Subcutaneous abdominal adipose tissue (tissue), 5 donors: ENCODE data around the gene TBC1D5.
"Not testable (repeated sequence)": the region's sequence is repeated elsewhere in the genome, so short reads cannot be mapped to it uniquely, and the experiment has no call there.

ENCODE experiments used
- H3K27ac ChIP-seq: one replicate; pipeline ENCODE4 v1.7.0; 2013; ENCODE audit warnings: low read depth, mild to moderate bottlenecking, inconsistent platforms, low read length, moderate library complexity
- H3K27me3 ChIP-seq, 5 donors: one replicate each; pipeline ENCODE4 v1.7.0; 2013; ENCODE audit warnings: low read length in 5 of 5, inconsistent platforms in 1 of 5; ENCODE audit not compliant: control insufficient read depth in 5 of 5, insufficient read depth in 4 of 5
- H3K36me3 ChIP-seq, 5 donors: one replicate each; pipeline ENCODE4 v1.7.0; 2013; ENCODE audit warnings: low read length in 5 of 5; ENCODE audit not compliant: control insufficient read depth in 5 of 5, insufficient read depth in 5 of 5
- H3K4me1 ChIP-seq, 5 donors: one replicate each; pipeline ENCODE4 v1.7.0; 2013; ENCODE audit warnings: low read length in 5 of 5, mild to moderate bottlenecking in 3 of 5, moderate library complexity in 1 of 5; ENCODE audit not compliant: control insufficient read depth in 5 of 5, insufficient read depth in 5 of 5
- H3K4me3 ChIP-seq, 5 donors: one replicate each; pipeline ENCODE4 v1.7.0; 2013; ENCODE audit warnings: low read length in 5 of 5, low read depth in 1 of 5
- H3K9ac ChIP-seq, 5 donors: one replicate each; pipeline ENCODE4 v1.7.0; 2013; ENCODE audit warnings: low read length in 5 of 5, mild to moderate bottlenecking in 4 of 5, moderate library complexity in 3 of 5
- H3K9me3 ChIP-seq, 5 donors: one replicate each; pipeline ENCODE4 v1.7.0; 2013; ENCODE audit warnings: low read length in 5 of 5; ENCODE audit not compliant: control insufficient read depth in 5 of 5
- donor health status: healthy.
- donor health status: healthy.
- donor health status: healthy.
- donor health status: healthy.
- donor health status: healthy.

Gene TBC1D5

GRCh38 chr3:17396036-17396435, 346.4 kb downstream of the TBC1D5 start:
- Histone ChIP-seq H3K4me3 (no peak overlapping the region), H3K27me3 (no peaks in the 10 kb centered on the region), H3K36me3 (peaks cover 5 to 15% (median 7%) of the 10 kb centered on the region in 5 donors), H3K4me1 (no peaks in the 10 kb centered on the region), H3K9ac (no peak overlapping the region), H3K9me3 (no peaks in the 10 kb centered on the region), H3K27ac (no peak overlapping the region)

GRCh38 chr3:17394541-17395155, 347.8 kb downstream of the TBC1D5 start:
- no peak overlapping the region for H3K9ac ChIP-seq
- H3K4me1 ChIP-seq = no peaks in the 10 kb centered on the region
- peaks cover 0 to 18% (median 3%) of the 10 kb centered on the region in 5 donors for H3K36me3 ChIP-seq
- no peak overlapping the region for H3K27ac ChIP-seq
- H3K9me3 ChIP-seq = no peaks in the 10 kb centered on the region
- H3K4me3 ChIP-seq = no peak overlapping the region
- H3K27me3 ChIP-seq = no peaks in the 10 kb centered on the region

GRCh38 chr3:17392516-17392915, 349.9 kb downstream of the TBC1D5 start:
- not testable (repeated sequence) for H3K9me3 ChIP-seq, H3K27ac ChIP-seq, H3K9ac ChIP-seq, H3K27me3 ChIP-seq, H3K4me3 ChIP-seq, H3K4me1 ChIP-seq
- H3K36me3 ChIP-seq = peaks cover 2 to 18% (median 8%) of the 10 kb centered on the region in 5 donors

- Histone ChIP-seq H3K36me3 (peaks cover 2 to 23% (median 8%) of the 10 kb centered on the region in 5 donors), H3K27me3 (no peaks in the 10 kb centered on the region), H3K9me3 (no peaks in the 10 kb centered on the region), H3K27ac (no peak overlapping the region), H3K4me3 (no peak overlapping the region), H3K4me1 (no peaks in the 10 kb centered on the region), H3K9ac (no peak overlapping the region)
These were observed 351.6 kb downstream of the TBC1D5 start for GRCh38 chr3:17390785-17391184.

DNA sequence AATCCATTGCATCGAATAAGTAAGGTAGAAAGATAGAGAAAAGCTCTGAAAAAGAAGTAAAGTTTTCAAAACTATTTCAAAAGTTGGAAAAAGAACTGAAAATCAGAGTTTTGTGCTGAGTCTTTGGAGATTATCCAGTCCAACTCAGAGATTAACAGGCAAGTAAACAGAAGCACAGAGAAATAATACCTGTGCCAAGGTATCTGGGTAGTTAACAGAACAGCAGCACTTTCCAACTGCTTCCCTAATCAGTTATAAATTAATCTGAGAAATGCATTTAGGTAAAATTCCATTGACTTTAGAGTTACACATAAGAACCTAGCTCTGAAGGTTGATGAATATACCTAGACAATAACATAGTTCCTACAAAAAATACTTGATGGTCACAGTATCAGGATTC, 355.3 kb downstream of the TBC1D5 start:
- no peak overlapping the region for H3K9ac ChIP-seq
- H3K27me3 ChIP-seq = no peaks in the 10 kb centered on the region
- peaks cover 0 to 10% (median 0%) of the 10 kb centered on the region in 5 donors for H3K4me1 ChIP-seq
- no peak overlapping the region for H3K4me3 ChIP-seq
- no peak overlapping the region for H3K27ac ChIP-seq
- no peaks in the 10 kb centered on the region for H3K9me3 ChIP-seq
- peaks cover 2 to 23% (median 8%) of the 10 kb centered on the region in 5 donors for H3K36me3 ChIP-seq

DNA sequence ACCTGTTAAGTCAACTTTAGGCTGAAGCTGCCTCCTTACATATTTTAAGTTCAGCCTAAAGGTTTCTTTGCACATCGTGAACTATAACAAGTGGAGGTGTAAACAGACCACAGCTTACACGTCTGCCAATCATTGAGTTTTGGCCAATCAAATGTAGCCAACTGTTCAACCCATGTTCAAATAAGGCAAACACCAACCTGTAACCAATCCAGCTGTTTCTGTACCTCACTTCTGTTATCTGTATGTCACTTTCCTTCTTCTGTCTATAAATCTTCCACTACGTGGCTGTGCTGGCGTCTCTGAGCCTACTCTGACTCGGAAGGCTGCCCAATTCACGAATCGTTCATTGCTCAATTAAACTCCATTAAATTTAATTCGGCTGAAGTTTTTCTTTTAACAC, 356.0 kb downstream of the TBC1D5 start:
- Histone ChIP-seq H3K9ac (no peak overlapping the region), H3K27ac (no peak overlapping the region), H3K4me3 (no peak overlapping the region), H3K9me3 (no peaks in the 10 kb centered on the region), H3K36me3 (peaks cover 2 to 16% (median 8%) of the 10 kb centered on the region in 5 donors), H3K4me1 (peaks cover 0 to 10% (median 0%) of the 10 kb centered on the region in 5 donors), H3K27me3 (no peaks in the 10 kb centered on the region)

- Histone ChIP-seq H3K9me3 (no peaks in the 10 kb centered on the region), H3K9ac (no peak overlapping the region), H3K36me3 (peaks cover 2 to 8% (median 5%) of the 10 kb centered on the region in 5 donors), H3K27me3 (no peaks in the 10 kb centered on the region), H3K4me3 (no peak overlapping the region), H3K27ac (no peak overlapping the region), H3K4me1 (peaks cover 0 to 10% (median 0%) of the 10 kb centered on the region in 5 donors)
These were observed 357.7 kb downstream of the TBC1D5 start for GRCh38 chr3:17384567-17385296.

GRCh38 chr3:17373304-17373703, 369.1 kb downstream of the TBC1D5 start:
- Histone ChIP-seq H3K9me3 (no peaks in the 10 kb centered on the region), H3K36me3 (peaks cover 5 to 32% (median 19%) of the 10 kb centered on the region in 5 donors), H3K4me1 (no peaks in the 10 kb centered on the region), H3K4me3 (no peak overlapping the region), H3K9ac (no peak overlapping the region), H3K27me3 (no peaks in the 10 kb centered on the region), H3K27ac (no peak overlapping the region)

DNA sequence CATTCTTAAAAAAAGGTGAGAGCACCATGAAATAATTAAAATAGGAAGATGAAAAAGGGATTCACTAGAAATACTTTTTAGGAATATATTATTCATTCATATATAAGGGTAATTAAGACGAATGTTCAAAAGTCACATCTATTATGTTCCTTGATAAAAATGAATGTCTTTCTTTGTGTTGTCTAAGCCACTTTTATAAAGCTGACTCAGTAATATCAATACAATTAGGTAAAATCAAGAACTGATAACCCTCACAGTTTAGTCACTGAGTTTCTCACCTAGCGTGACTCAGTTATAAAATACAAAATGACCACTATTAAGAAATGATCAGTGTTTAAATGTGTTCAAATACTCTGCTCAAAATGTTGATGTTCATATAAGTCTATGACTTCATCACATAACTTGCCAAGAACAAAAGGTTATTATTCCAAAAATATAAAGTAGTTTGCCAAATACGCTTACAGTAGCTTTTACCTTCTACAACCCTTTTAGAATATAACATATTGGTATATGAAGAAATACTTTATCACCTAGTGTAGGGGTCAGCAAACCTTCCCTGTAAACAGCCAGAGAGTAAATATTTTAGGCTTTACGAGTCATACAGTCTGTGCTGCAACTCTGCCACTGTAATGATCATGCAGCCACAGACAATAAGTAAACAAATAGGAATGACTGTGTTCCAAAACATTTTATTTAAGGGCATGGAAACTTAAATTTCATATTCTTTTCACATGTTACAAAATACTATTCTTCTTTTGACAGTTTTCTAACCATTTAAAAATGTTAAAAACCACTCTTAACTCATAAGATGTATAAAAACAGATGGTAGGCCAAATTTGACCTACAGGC, 369.8 kb downstream of the TBC1D5 start:
- peaks cover 5 to 32% (median 19%) of the 10 kb centered on the region in 5 donors for H3K36me3 ChIP-seq
- no peaks in the 10 kb centered on the region for H3K9me3 ChIP-seq
- H3K27ac ChIP-seq = no peak overlapping the region
- H3K27me3 ChIP-seq = no peaks in the 10 kb centered on the region
- H3K4me3 ChIP-seq = no peak overlapping the region
- H3K4me1 ChIP-seq = no peaks in the 10 kb centered on the region
- H3K9ac ChIP-seq = no peak overlapping the region

DNA sequence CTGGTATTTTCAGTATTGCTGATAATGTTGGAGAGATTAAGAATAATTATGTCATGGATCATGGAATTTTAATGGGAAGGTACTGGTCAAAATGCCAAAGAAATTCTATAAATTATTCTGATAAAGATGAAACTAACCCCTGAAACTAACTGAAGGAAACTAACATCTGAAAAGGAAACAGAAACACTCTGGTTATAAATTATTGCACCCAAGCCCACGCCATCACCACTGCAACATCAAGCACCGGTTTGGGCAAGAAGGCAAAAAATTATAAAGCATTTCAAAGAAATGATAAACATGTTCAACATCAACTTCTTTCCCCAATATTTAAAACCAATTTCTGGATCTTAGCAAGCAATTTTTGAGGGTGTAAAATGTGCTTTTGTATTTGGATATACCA, 372.5 kb downstream of the TBC1D5 start:
- no peaks in the 10 kb centered on the region for H3K4me1 ChIP-seq
- H3K9ac ChIP-seq = no peak overlapping the region
- H3K27ac ChIP-seq = no peak overlapping the region
- peaks cover 5 to 26% (median 16%) of the 10 kb centered on the region in 5 donors for H3K36me3 ChIP-seq
- H3K4me3 ChIP-seq = no peak overlapping the region
- H3K27me3 ChIP-seq = no peaks in the 10 kb centered on the region
- no peaks in the 10 kb centered on the region for H3K9me3 ChIP-seq
